Esophagus muscularis mucosa (tissue), 4 donors: ENCODE results near the gene OR10AD1. TPM values are rescaled to one million over a fixed set of nuclear protein-coding genes. Genes with fewer than 3 reads are reported as not detected.
"Not testable (repeated sequence)": the region's sequence is repeated elsewhere in the genome, so short reads cannot be mapped to it uniquely, and the experiment has no call there.

Source experiments
- DNase-seq: peaks from one replicate; pipeline ENCODE4 v3.0.0-alpha.2; 2017; ENCODE audit errors: extremely low spot score
- H3K27ac ChIP-seq, 4 donors: fragments of 200-600 bp; sonication (generic); replicated peaks in 1 of 4; 1 replicate in 3 of 4; 2 replicates in 1 of 4; pipeline ENCODE4 v1.5.1; 2016 to 2019; ENCODE audit warnings: mild to moderate bottlenecking in 1 of 4
- H3K27me3 ChIP-seq, 4 donors: fragments of 200-600 bp; sonication (generic); one replicate each; pipeline versions ENCODE4 v1.5.1 to v1.6.0; 2016 to 2019
- H3K36me3 ChIP-seq, 4 donors: fragments of 200-600 bp; sonication (generic); one replicate each; pipeline ENCODE4 v1.5.1; 2016 to 2019
- H3K4me1 ChIP-seq, 4 donors: fragments of 200-600 bp; sonication (generic); one replicate each; pipeline ENCODE4 v1.5.1; 2016 to 2019
- H3K4me3 ChIP-seq, 4 donors: fragments of 200-600 bp; sonication (generic); 1 replicate in 2 of 4; 2 replicates in 2 of 4; pipeline ENCODE4 v1.5.1; 2016 to 2019; ENCODE audit warnings: mild to moderate bottlenecking in 4 of 4, moderate library complexity in 1 of 4
- H3K9me3 ChIP-seq, 4 donors: fragments of 200-600 bp; sonication (generic); 1 replicate in 3 of 4; 2 replicates in 1 of 4; pipeline ENCODE4 v1.5.1; 2016 to 2019
- EP300 ChIP-seq: sonication (generic); formaldehyde crosslinking; IDR thresholded peaks from one replicate; pipeline ENCODE4 v1.6.1; 2017; ENCODE audit warnings: antibody characterized with exemption
- POLR2A ChIP-seq: fragments of 450-650 bp; IDR thresholded peaks from one replicate; pipeline ENCODE4 v1.6.1; 2017; ENCODE audit warnings: antibody characterized with exemption, moderate library complexity, mild to moderate bottlenecking, low read depth
- POLR2AphosphoS5 ChIP-seq, 2 donors: sonication (generic); formaldehyde crosslinking; IDR thresholded peaks; one replicate each; pipeline ENCODE4 v1.6.1; 2017; ENCODE audit warnings: antibody characterized with exemption in 2 of 2
- WGBS: methylation state at CpG from one replicate; pipeline ENCODE4 v1.1.5; 2018; 5-methylcytosine and 5-hydroxymethylcytosine counted together
- intact Hi-C: fragments of 100-400 bp; cut with DNase I; formaldehyde crosslinking; loops from one replicate; pipeline ENCODE4 v1.15.1; 2023
- total RNA-seq, 4 donors: library from RNA; depleted of rRNA; stranded (reverse); fragments of >200 nt; gene quantifications; one replicate each; pipeline versions ENCODE4 v1.1.0 to v1.2.1, GENCODE V29; 2016
- TF ChIP-seq, protein P1 (sequence below), 3 experiments: fragments of 200-600 bp in 2 of 3; fragments of 450-650 bp in 1 of 3; sonication (generic) in 2 of 3; IDR thresholded peaks; one replicate each; pipeline ENCODE4 v1.5.1; 2017 to 2019; ENCODE audit warnings: antibody characterized with exemption in 3 of 3, mild to moderate bottlenecking in 2 of 3, moderate library complexity in 1 of 3

Gene OR10AD1
- total RNA-seq, 4 donors from 2014 or later = not detected

DNA sequence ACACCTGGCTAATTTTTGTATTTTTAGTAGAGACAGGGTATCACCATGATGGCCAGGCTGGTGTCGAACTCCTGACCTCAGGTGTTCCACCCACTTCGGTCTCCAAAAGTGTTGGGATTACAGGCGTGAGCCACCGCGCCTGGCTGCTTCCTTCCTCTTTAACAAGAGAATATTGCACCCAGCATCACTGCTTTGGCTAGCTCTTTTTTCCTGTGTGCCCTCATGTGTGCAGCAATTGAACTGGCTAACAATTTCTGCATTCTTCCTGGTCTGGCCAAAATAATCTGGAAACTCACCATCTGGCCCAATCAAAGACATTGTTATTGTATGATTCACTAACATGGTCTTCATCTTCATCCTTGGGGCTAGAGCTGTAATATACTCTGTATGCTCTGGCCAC, 43.0 kb downstream of the OR10AD1 start:
- H3K4me1 ChIP-seq = peaks cover 15 to 23% (median 19%) of the 10 kb centered on the region in 4 donors
- intact Hi-C loops = no loop called here
- no peak for DNase-seq
- H3K27ac ChIP-seq = no peak overlapping the region
- no peaks in the 10 kb centered on the region for H3K36me3 ChIP-seq
- no peak overlapping the region for H3K4me3 ChIP-seq
- WGBS = 80% methylated on average over 5 of the region's 5 CpGs
- peaks cover 0 to 9% (median 0%) of the 10 kb centered on the region in 4 donors for H3K27me3 ChIP-seq
- no peaks in the 10 kb centered on the region for H3K9me3 ChIP-seq
- TF ChIP-seq EP300 (no peak), POLR2A (no peak), POLR2AphosphoS5 (IDR thresholded peaks at IDR 0.05) (no peak)
- TF ChIP-seq, protein P1, sequence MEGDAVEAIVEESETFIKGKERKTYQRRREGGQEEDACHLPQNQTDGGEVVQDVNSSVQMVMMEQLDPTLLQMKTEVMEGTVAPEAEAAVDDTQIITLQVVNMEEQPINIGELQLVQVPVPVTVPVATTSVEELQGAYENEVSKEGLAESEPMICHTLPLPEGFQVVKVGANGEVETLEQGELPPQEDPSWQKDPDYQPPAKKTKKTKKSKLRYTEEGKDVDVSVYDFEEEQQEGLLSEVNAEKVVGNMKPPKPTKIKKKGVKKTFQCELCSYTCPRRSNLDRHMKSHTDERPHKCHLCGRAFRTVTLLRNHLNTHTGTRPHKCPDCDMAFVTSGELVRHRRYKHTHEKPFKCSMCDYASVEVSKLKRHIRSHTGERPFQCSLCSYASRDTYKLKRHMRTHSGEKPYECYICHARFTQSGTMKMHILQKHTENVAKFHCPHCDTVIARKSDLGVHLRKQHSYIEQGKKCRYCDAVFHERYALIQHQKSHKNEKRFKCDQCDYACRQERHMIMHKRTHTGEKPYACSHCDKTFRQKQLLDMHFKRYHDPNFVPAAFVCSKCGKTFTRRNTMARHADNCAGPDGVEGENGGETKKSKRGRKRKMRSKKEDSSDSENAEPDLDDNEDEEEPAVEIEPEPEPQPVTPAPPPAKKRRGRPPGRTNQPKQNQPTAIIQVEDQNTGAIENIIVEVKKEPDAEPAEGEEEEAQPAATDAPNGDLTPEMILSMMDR (IDR thresholded peaks at IDR 0.05) = no peak

DNA sequence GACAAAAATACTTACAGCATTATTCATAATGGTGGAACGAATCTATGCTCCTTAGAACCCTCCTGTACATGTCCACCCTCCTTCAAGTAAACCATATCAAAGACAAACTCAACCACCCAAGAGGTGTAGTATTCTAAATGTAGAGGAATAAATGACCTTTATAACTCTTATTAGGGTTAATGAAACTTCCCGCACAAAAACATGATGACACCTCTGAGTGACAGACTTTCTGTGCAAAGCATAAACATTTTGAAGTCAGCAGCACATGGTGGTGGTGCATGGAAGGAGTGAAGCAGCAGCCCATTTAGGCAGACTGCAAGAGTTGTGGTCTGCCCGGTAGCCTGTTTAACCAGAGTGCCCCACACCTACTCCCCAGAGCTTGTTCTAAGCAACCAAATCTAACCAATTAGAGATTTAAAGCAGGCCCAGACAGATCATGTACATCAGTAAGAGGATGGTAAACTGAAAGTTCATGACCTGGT, 45.2 kb downstream of the OR10AD1 start:
- peak overlapping the region; percentile 68 to 81 (median 74) for H3K4me3 ChIP-seq

DNA sequence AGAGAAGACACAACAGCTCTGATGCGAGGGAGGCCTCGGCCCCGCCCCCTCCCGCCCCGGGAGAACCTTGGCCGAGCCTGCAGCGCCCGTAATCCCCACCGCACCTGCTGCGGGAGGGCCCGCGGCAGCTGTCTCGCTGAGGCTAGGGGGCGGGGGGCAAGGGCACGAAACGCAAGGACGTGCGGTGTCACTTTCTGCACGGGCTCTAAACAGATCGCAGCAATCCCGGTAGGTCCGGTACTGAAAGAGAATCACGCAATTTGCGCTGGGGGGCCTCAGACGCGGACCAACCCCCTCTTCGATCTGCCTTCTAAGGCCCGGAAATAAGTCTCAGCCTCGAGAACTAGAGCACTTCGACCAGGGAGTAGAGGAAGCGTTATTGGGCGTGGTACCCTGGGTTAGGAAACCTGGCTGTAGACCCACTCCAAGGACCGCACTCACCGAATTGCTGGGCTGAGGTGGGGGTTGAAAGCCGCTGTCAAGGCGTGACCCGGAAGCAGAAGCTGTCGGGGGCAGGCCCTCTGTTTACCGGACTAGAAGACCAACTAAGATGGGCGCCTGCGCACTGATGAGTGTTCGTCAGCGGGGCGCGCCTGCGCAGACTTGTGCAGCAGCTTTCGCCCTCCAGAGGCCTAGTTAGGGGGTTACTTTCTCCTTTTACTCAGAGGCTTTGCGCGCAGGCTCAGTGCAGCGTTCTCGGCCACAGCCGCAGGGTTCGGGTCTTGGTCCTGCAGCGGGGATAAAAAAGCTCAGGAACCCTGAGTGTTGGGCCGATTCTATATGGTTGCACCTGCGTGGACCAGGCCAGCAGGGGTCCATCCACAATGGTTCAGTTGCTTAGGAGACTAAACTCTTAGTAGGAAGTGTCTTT, 45.8 kb downstream of the OR10AD1 start, which contains the start of gene ASB8:
Gene ASB8, minus strand, starts transcription at position 498 of the 871 bp plus-strand sequence. CDS start 4,019 bp downstream, outside the sequence.
- no peaks in the 10 kb centered on the region for H3K9me3 ChIP-seq
- peaks cover 0 to under 1% (median 0%) of the 10 kb centered on the region in 4 donors for H3K27me3 ChIP-seq
- intact Hi-C loops = loop anchor here (5.0 kb wide), 1 partner anchor 50 kb away; the partner anchor contains the start of gene SENP1
- peaks cover 18 to 34% (median 20%) of the 10 kb centered on the region in 4 donors for H3K4me1 ChIP-seq
- peak within 1 kb of the TSS; percentile 68 to 81 (median 74) for H3K4me3 ChIP-seq
- TF ChIP-seq, protein P1 (IDR thresholded peaks at IDR 0.05) = peak; percentile 40 to 62 (median 61)
- no peak for TF ChIP-seq POLR2A
- TF ChIP-seq POLR2AphosphoS5 (IDR thresholded peaks at IDR 0.05) = peak; percentile 76 to 95
- H3K36me3 ChIP-seq = peaks cover 9 to 11% (median 11%) of the 10 kb centered on the region in 4 donors
- WGBS = 0% methylated on average over 24 of the region's 56 CpGs
- peak within 1 kb of the TSS; percentile 79 to 83 (median 81) for H3K27ac ChIP-seq
- peak; percentile 99 for DNase-seq

More for the DNA sequence above, 45.2 kb downstream of the OR10AD1 start:
- peaks cover 3 to 5% (median 4%) of the 10 kb centered on the region in 4 donors for H3K36me3 ChIP-seq
- peaks cover 15 to 34% (median 19%) of the 10 kb centered on the region in 4 donors for H3K4me1 ChIP-seq
- peaks cover 0 to 7% (median 0%) of the 10 kb centered on the region in 4 donors for H3K27me3 ChIP-seq
- TF ChIP-seq POLR2A (no peak), EP300 (no peak), POLR2AphosphoS5 (IDR thresholded peaks at IDR 0.05) (no peak)
- TF ChIP-seq, protein P1 (IDR thresholded peaks at IDR 0.05) = no peak
- no peak for DNase-seq
- 67% methylated on average over 3 of the region's 3 CpGs for WGBS
- H3K27ac ChIP-seq = peak overlapping the region; percentile 79 to 83 (median 81)
- intact Hi-C loops = loop anchor here (5.0 kb wide), 1 partner anchor 51 kb away; the partner anchor contains the start of gene SENP1
- no peaks in the 10 kb centered on the region for H3K9me3 ChIP-seq

DNA sequence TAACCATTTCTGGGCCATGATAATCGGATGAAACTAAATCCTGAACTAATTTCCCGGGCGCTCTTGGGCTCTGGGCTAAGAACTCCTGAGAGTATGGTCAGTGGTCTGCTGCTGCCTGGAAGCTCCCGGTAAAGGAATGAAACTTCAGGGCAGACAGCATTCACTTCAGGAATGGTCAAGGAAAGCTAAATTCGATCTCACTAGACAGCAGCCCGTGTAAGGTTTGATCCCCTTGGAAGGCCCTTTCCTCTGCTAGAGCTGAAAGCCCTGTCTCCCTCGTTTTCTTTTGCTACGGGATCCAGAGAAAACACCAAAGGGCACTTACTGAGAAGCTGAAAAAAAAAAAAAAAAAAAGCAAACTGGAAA, 46.5 kb downstream of the OR10AD1 start:
- intact Hi-C loops = loop anchor here (5.0 kb wide), 1 partner anchor 49 kb away; the partner anchor contains the start of gene SENP1
- peak overlapping the region; percentile 79 to 83 (median 81) for H3K27ac ChIP-seq

DNA sequence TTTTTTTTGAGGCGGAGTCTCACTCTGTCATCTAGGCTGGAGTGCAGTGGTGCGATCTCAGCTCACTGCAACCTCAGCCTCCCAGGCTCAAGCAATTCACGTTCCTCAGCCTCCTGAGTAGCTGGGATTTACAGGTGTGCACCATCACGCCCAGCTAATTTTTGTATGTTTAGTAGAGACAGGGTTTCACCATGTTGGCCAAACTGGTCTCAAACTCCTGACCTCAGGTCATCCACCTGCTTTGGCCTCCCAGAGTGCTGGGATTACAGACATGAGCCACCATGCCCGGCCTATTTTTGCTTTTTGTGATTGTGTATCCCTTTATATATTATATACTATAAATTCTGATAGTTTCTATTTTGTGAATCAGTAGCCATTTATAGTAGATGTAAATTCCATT, 47.3 kb downstream of the OR10AD1 start:
- peaks cover 18 to 34% (median 20%) of the 10 kb centered on the region in 4 donors for H3K4me1 ChIP-seq
- WGBS = 95% methylated on average over 5 of the region's 5 CpGs
- DNase-seq, H3K27me3 ChIP-seq, H3K9me3 ChIP-seq, H3K27ac ChIP-seq: not testable (repeated sequence)
- peaks cover 23 to 26% (median 25%) of the 10 kb centered on the region in 4 donors for H3K36me3 ChIP-seq
- peak overlapping the region in 1 of 4 donors; percentile 81 for H3K4me3 ChIP-seq
- intact Hi-C loops = loop anchor here (5.0 kb wide), 1 partner anchor 48 kb away; the partner anchor contains the start of gene SENP1

More for the DNA sequence above, 46.5 kb downstream of the OR10AD1 start:
- Histone ChIP-seq H3K4me1 (peaks cover 18 to 34% (median 20%) of the 10 kb centered on the region in 4 donors), H3K9me3 (no peaks in the 10 kb centered on the region), H3K4me3 (peak overlapping the region; percentile 68 to 81 (median 74)), H3K27me3 (no peaks in the 10 kb centered on the region), H3K36me3 (peaks cover 15 to 18% (median 17%) of the 10 kb centered on the region in 4 donors)
- no peak for TF ChIP-seq EP300
- no peak for TF ChIP-seq POLR2A
- 23% methylated on average over 8 of the region's 8 CpGs for WGBS
- DNase-seq = no peak

Other genes with a start within 250 kb of the OR10AD1 start
- 10 to 100 TPM; 68.6 to 98.8 (median 72.0) TPM for gene TMEM106C, start 239.7 kb downstream of the OR10AD1 start, total RNA-seq
- gene COL2A1, start 198.8 kb downstream of the OR10AD1 start, total RNA-seq = not detected
- gene SENP1, start 97.2 kb downstream of the OR10AD1 start, total RNA-seq = 10 to 100 TPM; 12.9 to 19.2 (median 14.3) TPM
- gene PFKM, start 83.9 kb downstream of the OR10AD1 start, total RNA-seq = 10 to 100 TPM; 55.6 to 71.3 (median 63.4) TPM
- 10 to 100 TPM; 32.1 to 40.9 (median 36.2) TPM for gene ASB8, start 45.8 kb downstream of the OR10AD1 start, total RNA-seq
- 1 to 10 TPM in 3 of 4 donors, under 1 TPM in 1; 0.66 to 2.5 (median 1.7) TPM for gene CCDC184, start 19.6 kb downstream of the OR10AD1 start, total RNA-seq
- gene ZNF641, start 147.6 kb upstream of the OR10AD1 start, total RNA-seq = 10 to 100 TPM; 23.0 to 33.2 (median 29.6) TPM